NCI-H69 (cell line): Measurements from ENCODE around the gene ACADL.
A peak's percentile ranks its signal among the peaks of the same experiment; 100 is the strongest.

Experiments used
- DNase-seq: peaks from one replicate; lab custom pipeline; 2025; lab: John Stamatoyannopoulos, UW

ACADL gene

DNA sequence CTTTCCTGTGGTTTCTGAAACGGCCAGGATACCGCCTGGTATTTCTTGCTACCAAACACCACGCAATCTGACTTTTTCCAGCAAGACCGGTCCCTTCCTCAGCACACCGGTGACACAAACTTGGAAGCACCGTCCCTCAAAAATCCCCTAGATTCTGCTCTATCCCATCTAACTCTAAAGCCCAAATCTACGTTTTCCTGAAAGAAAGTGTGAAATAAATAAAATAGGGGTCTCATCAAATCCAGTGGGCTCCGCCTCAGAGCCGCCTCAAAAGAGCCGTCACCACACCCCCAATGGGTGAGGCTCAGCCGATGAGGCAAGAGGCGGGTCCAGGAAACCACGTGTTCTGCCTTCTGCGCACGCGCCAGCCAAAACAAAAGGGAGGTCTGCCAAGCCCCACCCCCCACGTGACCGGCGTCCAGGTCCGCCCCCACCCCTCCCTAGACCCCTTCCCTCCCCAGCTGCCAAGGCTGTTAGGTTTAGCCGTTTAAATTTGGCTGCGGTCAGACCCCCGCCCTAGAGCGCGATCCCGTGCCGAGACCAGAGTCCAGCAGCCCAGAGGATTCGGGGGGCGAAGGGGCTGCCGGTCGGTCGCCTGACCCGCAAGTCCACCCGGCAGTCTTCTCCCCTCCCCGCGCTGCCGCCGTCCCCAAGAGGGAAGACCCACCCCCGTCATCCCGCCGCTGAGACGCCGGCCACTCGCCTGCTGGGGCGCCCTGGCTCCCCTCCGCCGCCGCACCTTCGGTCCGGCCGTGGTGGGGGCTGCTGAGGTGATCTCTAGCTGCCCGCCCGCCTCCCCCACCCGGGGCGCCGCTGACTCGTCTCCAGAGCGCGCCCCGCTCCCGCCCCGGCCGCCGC lies 54.6 kb downstream of the ACADL start:
- peak; percentile 92 for DNase-seq

GRCh38 chr2:210170196-210170445 lies 55.1 kb downstream of the ACADL start:
- DNase-seq = no peak

GRCh38 chr2:210169516-210170195 lies 55.6 kb downstream of the ACADL start:
- DNase-seq = peak; percentile 14

DNA sequence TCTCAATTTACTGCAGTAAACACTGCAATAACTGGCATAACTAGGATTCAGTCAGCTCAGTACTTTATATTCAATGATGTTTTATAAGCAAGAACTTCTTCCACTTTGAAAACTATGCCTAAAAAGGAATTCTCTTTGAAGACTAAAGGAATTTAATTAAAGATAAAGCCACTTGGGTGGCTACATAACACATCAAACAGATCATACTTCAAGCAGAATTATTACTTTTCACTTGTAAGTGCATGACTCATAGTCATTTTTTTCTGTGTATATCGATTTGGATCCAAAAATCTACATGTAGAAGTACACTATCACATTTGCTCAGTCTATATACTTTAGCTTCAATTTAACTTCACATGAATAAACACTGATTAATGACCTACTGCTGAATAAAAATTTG lies 58.0 kb downstream of the ACADL start:
- DNase-seq = no peak

DNA sequence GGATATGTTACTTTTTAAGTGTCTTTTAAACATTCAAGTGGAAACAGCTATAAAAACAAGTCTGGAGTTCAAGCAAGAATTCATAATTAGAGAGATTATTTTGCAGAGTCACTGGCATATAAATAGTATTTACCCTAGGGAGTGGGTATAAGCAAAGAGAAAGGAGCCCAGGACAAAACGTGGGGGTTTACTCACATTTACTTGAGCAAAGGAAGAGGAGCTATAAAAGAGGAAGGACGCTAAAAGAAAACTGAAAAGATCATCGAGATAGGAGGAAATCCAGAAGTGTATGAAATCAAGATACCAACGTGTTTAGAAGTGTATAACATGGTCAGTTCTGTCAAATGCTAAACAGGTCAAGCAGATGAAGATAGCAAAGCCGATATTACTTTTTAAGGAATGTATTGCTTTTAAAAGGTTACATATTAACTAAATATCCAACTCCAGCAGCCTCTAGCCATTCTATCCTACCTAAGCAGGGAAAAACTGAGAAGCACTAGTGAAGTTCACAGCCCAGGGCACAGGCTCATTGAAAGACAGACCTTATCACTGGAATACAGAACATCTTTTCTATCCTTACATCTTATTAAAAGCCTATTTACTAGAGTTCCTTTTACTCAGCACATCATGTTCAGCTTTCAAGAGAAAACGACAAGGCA lies 62.7 kb downstream of the ACADL start:
- no peak for DNase-seq

GRCh38 chr2:210159059-210159458 lies 66.2 kb downstream of the ACADL start:
- DNase-seq = no peak

GRCh38 chr2:210158236-210158635 lies 67.0 kb downstream of the ACADL start:
- peak; percentile 6 for DNase-seq

DNA sequence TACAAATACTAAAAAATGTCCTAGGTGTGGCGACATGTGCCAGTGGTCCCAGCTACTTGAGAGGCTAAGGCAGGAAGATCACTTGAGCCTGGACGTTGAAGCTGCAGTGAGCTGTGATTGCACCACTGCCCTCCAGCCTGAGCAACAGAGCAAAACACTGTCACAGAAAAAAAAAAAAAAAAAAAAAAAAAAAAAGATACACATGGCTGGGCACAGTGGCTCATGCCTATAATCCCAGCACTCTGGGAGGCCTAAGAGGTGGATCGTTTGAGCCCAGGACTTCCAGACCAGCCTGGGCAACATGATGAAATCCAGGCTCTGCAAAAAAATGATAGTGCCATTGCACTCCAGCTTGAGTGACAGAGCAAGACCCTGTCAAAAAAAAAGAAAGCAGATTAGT lies 67.7 kb downstream of the ACADL start:
- no peak for DNase-seq

- no peak for DNase-seq
Observed at GRCh38 chr2:210147614-210148013, 77.6 kb downstream of the ACADL start.
